ENCODE measurements around the gene DLK2. TPM values are rescaled to one million over a fixed set of nuclear protein-coding genes. Genes with fewer than 3 reads are reported as not detected.
"Not testable (repeated sequence)": the region's sequence is repeated elsewhere in the genome, so short reads cannot be mapped to it uniquely, and the experiment has no call there.

The DLK2 gene
- total and polyA plus RNA-seq, 2 donors from 2014 or later = 0.50 TPM; not detected in 1

DNA sequence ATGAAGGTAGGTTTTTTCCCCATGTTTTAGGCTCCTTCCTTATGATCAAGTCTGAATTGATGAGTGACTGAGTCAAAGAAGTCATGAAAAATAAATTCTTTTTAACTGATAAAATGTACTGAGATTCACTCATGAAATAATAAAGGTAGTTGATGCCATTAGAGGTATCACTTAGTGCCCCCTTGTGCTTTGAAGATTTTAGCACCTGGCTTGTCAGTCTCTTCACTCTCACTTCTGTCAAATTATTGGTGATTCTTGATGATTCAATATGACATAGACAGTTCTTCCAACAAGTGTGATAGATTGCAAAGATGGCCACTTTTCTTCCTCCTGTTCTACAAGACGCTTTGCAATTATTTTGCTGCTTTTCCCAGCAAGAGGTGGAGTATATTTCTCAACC, 4.2 kb upstream of the DLK2 start:
- H3K36me3 ChIP-seq (ENCODE audit: control insufficient read depth in 2 of 3, insufficient read depth in 3 of 3, low read length in 3 of 3) = no peaks in the 10 kb centered on the region
- TF ChIP-seq, protein P1, sequence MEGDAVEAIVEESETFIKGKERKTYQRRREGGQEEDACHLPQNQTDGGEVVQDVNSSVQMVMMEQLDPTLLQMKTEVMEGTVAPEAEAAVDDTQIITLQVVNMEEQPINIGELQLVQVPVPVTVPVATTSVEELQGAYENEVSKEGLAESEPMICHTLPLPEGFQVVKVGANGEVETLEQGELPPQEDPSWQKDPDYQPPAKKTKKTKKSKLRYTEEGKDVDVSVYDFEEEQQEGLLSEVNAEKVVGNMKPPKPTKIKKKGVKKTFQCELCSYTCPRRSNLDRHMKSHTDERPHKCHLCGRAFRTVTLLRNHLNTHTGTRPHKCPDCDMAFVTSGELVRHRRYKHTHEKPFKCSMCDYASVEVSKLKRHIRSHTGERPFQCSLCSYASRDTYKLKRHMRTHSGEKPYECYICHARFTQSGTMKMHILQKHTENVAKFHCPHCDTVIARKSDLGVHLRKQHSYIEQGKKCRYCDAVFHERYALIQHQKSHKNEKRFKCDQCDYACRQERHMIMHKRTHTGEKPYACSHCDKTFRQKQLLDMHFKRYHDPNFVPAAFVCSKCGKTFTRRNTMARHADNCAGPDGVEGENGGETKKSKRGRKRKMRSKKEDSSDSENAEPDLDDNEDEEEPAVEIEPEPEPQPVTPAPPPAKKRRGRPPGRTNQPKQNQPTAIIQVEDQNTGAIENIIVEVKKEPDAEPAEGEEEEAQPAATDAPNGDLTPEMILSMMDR (IDR thresholded peaks at IDR 0.05; ENCODE audit: borderline replicate concordance, extremely low read depth, insufficient read depth) = no peak
- H3K4me3 ChIP-seq (ENCODE audit: low read length in 3 of 3) = no peak overlapping the region
- H3K27ac ChIP-seq (ENCODE audit: low read depth in 2 of 2, low read length in 2 of 2) = no peak overlapping the region
- H3K27me3 ChIP-seq (ENCODE audit: control insufficient read depth, insufficient read depth, low read length) = peaks cover 3% of the 10 kb centered on the region
- DNase-seq (no peak), FAIRE-seq (no peak)
- H3K4me1 ChIP-seq (ENCODE audit: control insufficient read depth in 2 of 3, insufficient read depth in 2 of 3, low read depth in 1 of 3, low read length in 3 of 3) = peaks cover 0 to 4% (median 0%) of the 10 kb centered on the region in 3 donors
- H3K9me3 ChIP-seq (ENCODE audit: control insufficient read depth in 2 of 3, insufficient read depth in 1 of 3, low read length in 3 of 3) = no peaks in the 10 kb centered on the region
- intact Hi-C loops (cut with DNase I) = loop anchor here (10.0 kb wide), 1 partner anchor 45 kb away; no protein-coding TSS in a partner anchor
- no peak overlapping the region for H3K9ac ChIP-seq (ENCODE audit: low read length in 3 of 3)

DNA sequence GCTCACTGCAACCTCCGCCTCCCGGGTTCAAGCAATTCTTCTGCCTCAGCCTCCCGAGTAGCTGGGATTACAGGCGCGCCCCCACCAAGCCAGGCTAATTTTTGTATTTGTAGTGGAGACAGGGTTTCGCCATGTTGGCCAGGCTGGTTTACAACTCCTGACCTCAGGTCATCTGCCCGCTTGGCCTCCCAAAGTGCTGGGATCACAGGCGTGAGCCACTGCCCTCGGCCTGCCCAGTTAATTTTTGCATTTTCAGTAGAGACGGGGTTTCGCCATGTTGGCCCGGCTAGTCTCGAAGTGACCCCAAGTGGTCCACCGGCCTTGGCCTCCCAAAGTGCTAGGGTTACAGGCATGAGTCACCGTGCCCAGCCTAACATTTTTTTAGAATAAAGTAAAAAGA, 2.8 kb upstream of the DLK2 start:
- H3K27me3 ChIP-seq (ENCODE audit: control insufficient read depth, insufficient read depth, low read length); H3K27ac ChIP-seq (ENCODE audit: low read depth in 2 of 2, low read length in 2 of 2); FAIRE-seq; H3K4me1 ChIP-seq (ENCODE audit: control insufficient read depth in 2 of 3, insufficient read depth in 2 of 3, low read depth in 1 of 3, low read length in 3 of 3); H3K9ac ChIP-seq (ENCODE audit: low read length in 3 of 3); DNase-seq; H3K9me3 ChIP-seq (ENCODE audit: control insufficient read depth in 2 of 3, insufficient read depth in 1 of 3, low read length in 3 of 3); H3K4me3 ChIP-seq (ENCODE audit: low read length in 3 of 3); H3K36me3 ChIP-seq (ENCODE audit: control insufficient read depth in 2 of 3, insufficient read depth in 3 of 3, low read length in 3 of 3): not testable (repeated sequence)
- intact Hi-C loops (cut with DNase I) = loop anchor here (10.0 kb wide), 1 partner anchor 47 kb away; no protein-coding TSS in a partner anchor

DNA sequence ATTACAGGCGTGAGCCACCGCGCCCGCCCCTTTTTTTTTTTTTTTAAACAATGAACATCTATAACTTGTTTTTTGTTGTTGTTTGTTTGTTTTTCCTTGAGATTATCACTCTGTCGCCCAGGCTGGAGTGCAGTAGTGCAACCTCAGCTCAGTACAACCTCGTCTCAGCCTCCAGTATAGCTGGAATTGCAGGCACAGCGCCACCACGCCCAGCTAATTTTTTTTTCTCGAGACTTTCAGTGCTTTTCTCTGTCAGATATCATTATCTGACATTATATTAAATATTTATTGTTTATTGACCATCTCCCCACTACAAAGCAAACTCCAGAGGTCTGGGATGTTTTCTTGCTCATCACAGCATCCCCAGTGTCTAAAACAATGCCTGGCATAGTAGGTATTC, 2.3 kb upstream of the DLK2 start:
- Histone ChIP-seq H3K4me1 (ENCODE audit: control insufficient read depth in 2 of 3, insufficient read depth in 2 of 3, low read depth in 1 of 3, low read length in 3 of 3) (peaks cover 0 to 6% (median 0%) of the 10 kb centered on the region in 3 donors), H3K4me3 (ENCODE audit: low read length in 3 of 3) (no peak overlapping the region), H3K27me3 (ENCODE audit: control insufficient read depth, insufficient read depth, low read length) (peaks cover 3% of the 10 kb centered on the region), H3K9me3 (ENCODE audit: control insufficient read depth in 2 of 3, insufficient read depth in 1 of 3, low read length in 3 of 3) (no peaks in the 10 kb centered on the region), H3K27ac (ENCODE audit: low read depth in 2 of 2, low read length in 2 of 2) (no peak overlapping the region), H3K36me3 (ENCODE audit: control insufficient read depth in 2 of 3, insufficient read depth in 3 of 3, low read length in 3 of 3) (no peaks in the 10 kb centered on the region), H3K9ac (ENCODE audit: low read length in 3 of 3) (no peak overlapping the region)
- TF ChIP-seq, protein P1 (IDR thresholded peaks at IDR 0.05; ENCODE audit: borderline replicate concordance, extremely low read depth, insufficient read depth) = no peak
- intact Hi-C loops (cut with DNase I) = loop anchor here (10.0 kb wide), 1 partner anchor 47 kb away; no protein-coding TSS in a partner anchor
- DNase-seq (no peak), FAIRE-seq (no peak)

DNA sequence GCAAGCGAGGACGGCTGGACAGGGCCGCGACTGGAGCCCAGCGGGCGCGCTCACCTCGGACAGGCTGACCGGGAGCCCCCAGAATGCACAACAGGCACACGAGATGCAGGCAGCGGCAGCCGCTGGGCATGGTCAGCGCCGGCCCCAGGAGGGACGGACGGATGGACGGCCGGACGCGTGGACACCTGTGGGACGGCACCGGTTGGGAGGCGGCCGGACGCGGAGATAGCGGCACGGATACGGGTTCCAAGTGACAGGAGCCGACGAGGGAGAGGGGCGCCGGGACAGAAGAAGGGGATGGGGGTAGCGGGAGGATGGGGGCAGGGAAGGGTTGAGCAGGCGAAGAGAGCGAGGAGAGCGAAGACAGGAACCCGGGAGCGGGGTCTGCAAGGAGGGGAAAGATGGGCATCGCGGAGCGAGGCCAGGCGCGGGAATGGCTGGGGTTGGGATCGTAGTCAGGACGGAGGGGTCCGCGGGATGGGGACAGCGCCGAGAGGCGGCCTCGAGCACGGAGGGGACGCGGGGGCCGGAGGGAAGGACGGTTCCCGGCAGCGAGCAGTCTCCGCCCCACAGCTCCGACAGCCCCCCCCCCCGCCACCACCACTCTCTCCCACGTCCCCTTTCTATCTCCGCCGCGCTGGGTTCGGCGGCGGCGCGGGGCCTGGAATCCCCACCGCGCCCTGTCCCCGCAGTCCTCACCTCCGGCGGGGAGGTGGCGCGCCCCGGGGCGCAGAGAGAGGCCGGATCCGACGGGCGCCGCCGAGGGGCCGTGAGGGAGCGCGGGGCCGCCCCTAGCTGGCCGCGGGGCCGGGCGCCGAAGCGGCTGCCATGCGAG, 435 bp downstream of the DLK2 start:
- DNase-seq (peak; percentile 81 to 95 (median 89)), FAIRE-seq (no peak)
- TF ChIP-seq, protein P1 (IDR thresholded peaks at IDR 0.05; ENCODE audit: borderline replicate concordance, extremely low read depth, insufficient read depth) = no peak
- intact Hi-C loops (cut with DNase I) = loop anchor here (10.0 kb wide), 1 partner anchor 50 kb away; no protein-coding TSS in a partner anchor
- Histone ChIP-seq H3K4me1 (ENCODE audit: control insufficient read depth in 2 of 3, insufficient read depth in 2 of 3, low read depth in 1 of 3, low read length in 3 of 3) (peaks cover 0 to 6% (median 0%) of the 10 kb centered on the region in 3 donors), H3K27me3 (ENCODE audit: control insufficient read depth, insufficient read depth, low read length) (peaks cover 3% of the 10 kb centered on the region), H3K9ac (ENCODE audit: low read length in 3 of 3) (no peak overlapping the region), H3K36me3 (ENCODE audit: control insufficient read depth in 2 of 3, insufficient read depth in 3 of 3, low read length in 3 of 3) (peaks cover 0 to 5% (median 0%) of the 10 kb centered on the region in 3 donors), H3K4me3 (ENCODE audit: low read length in 3 of 3) (peak overlapping the region in 1 of 3 donors; percentile 51), H3K9me3 (ENCODE audit: control insufficient read depth in 2 of 3, insufficient read depth in 1 of 3, low read length in 3 of 3) (no peaks in the 10 kb centered on the region), H3K27ac (ENCODE audit: low read depth in 2 of 2, low read length in 2 of 2) (no peak overlapping the region)

All from kidney (tissue), 14 donors.